Peyer's patch (tissue), 4 donors: ENCODE results near the gene WWP2. TPM values are rescaled to one million over a fixed set of nuclear protein-coding genes. Genes with fewer than 3 reads are reported as not detected.

Experiments
- DNase-seq, 3 donors: peaks; one replicate each; pipeline ENCODE4 v3.0.0-alpha.2; 2017 to 2019
- H3K27ac ChIP-seq, 4 donors: fragments of 200-600 bp; sonication (generic); one replicate each; pipeline ENCODE4 v1.5.1; 2016 to 2019
- H3K27me3 ChIP-seq, 2 donors: fragments of 200-600 bp; sonication (generic); one replicate each; pipeline ENCODE4 v1.5.1; 2019
- H3K36me3 ChIP-seq, 3 donors: fragments of 200-600 bp; sonication (generic); one replicate each; pipeline ENCODE4 v1.5.1; 2016 to 2019
- H3K4me1 ChIP-seq, 4 donors: fragments of 200-600 bp; sonication (generic); one replicate each; pipeline ENCODE4 v1.5.1; 2016 to 2019
- H3K4me3 ChIP-seq, 4 donors: fragments of 200-600 bp; sonication (generic); 1 replicate in 3 of 4; 2 replicates in 1 of 4; pipeline ENCODE4 v1.5.1; 2016 to 2019; ENCODE audit warnings: mild to moderate bottlenecking in 1 of 4
- H3K9me3 ChIP-seq, 4 donors: fragments of 200-600 bp; sonication (generic); one replicate each; pipeline ENCODE4 v1.5.1; 2016 to 2019; ENCODE audit warnings: mild to moderate bottlenecking in 1 of 4
- POLR2A ChIP-seq, 2 donors: fragments of 450-650 bp; IDR thresholded peaks; one replicate each; pipeline ENCODE4 v1.5.1; 2017; ENCODE audit warnings: antibody characterized with exemption in 2 of 2, mild to moderate bottlenecking in 2 of 2, moderate library complexity in 2 of 2
- total RNA-seq, 4 donors: library from RNA; depleted of rRNA; stranded (reverse); fragments of >200 nt; gene quantifications; one replicate each; pipeline ENCODE4 v1.1.0, GENCODE V29; 2016
- TF ChIP-seq, protein P1 (sequence below), 6 experiments: fragments of 450-650 bp in 4 of 6; fragments of 200-600 bp in 2 of 6; sonication (generic) in 1 of 6; IDR thresholded peaks; one replicate each; pipeline ENCODE4 v1.5.1; 2017 to 2019; ENCODE audit warnings: antibody characterized with exemption in 6 of 6, mild to moderate bottlenecking in 3 of 6, moderate library complexity in 1 of 6

Gene WWP2
- total RNA-seq, 4 donors from 2014 or later, result 93.5 to 199 (median 111) TPM

DNA sequence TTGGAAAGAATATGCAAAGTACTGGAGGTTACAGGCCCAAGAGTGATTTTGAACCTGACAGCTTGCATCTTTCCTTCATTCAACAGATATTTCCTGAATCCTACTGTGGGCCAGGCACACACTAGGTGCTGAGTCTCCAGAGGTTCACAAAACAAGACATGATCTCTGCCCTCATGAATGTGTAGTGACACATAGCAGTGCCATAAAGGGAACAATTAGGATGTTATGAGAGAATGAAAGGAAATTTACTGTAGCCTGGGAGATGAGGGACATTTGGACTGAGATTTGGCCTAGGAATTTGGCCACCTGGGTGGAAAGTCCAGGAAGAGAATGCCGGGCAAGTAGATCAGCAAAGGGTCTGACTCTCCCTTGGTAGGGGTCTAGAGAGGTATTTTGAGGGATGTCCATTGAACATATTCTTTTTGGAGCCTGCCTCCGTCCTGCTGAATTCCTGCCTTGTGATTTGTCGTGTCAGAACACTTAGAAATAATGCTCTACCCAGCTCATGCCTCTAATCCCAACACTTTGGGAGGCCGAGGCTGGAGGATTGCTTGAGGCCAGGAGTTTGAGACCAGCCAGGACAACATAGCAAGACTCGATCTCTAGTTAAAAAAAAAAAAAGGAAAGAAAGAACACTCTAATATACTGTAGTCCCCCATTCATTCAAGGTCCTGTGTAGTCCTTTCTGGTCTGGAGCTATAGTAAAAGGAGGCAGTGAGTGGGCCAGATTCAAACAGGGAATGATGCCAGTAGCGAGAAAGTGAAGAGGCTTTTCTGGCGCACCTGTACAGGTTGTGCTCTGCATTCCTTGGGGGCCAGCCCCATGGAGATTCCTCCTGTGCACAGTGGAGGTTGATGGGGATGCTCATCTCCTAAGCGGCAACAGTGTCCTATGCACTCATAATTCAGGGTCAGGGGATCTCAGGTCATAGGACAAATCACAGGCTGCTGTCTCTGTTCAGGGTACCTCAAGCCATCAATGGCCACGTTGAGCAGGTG is 98.4 kb downstream of the WWP2 start:
- Histone ChIP-seq H3K9me3 (no peaks in the 10 kb centered on the region), H3K27me3 (no peaks in the 10 kb centered on the region), H3K36me3 (no peaks in the 10 kb centered on the region), H3K4me3 (no peak overlapping the region), H3K27ac (peak overlapping the region in 3 of 4 donors; percentile 11 to 80 (median 80)), H3K4me1 (peaks cover 0 to 31% (median 2%) of the 10 kb centered on the region in 4 donors)
- no peak for TF ChIP-seq POLR2A (IDR thresholded peaks at IDR 0.05)
- TF ChIP-seq, protein P1, sequence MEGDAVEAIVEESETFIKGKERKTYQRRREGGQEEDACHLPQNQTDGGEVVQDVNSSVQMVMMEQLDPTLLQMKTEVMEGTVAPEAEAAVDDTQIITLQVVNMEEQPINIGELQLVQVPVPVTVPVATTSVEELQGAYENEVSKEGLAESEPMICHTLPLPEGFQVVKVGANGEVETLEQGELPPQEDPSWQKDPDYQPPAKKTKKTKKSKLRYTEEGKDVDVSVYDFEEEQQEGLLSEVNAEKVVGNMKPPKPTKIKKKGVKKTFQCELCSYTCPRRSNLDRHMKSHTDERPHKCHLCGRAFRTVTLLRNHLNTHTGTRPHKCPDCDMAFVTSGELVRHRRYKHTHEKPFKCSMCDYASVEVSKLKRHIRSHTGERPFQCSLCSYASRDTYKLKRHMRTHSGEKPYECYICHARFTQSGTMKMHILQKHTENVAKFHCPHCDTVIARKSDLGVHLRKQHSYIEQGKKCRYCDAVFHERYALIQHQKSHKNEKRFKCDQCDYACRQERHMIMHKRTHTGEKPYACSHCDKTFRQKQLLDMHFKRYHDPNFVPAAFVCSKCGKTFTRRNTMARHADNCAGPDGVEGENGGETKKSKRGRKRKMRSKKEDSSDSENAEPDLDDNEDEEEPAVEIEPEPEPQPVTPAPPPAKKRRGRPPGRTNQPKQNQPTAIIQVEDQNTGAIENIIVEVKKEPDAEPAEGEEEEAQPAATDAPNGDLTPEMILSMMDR (IDR thresholded peaks at IDR 0.05), result no peak
- no peak for DNase-seq

DNA sequence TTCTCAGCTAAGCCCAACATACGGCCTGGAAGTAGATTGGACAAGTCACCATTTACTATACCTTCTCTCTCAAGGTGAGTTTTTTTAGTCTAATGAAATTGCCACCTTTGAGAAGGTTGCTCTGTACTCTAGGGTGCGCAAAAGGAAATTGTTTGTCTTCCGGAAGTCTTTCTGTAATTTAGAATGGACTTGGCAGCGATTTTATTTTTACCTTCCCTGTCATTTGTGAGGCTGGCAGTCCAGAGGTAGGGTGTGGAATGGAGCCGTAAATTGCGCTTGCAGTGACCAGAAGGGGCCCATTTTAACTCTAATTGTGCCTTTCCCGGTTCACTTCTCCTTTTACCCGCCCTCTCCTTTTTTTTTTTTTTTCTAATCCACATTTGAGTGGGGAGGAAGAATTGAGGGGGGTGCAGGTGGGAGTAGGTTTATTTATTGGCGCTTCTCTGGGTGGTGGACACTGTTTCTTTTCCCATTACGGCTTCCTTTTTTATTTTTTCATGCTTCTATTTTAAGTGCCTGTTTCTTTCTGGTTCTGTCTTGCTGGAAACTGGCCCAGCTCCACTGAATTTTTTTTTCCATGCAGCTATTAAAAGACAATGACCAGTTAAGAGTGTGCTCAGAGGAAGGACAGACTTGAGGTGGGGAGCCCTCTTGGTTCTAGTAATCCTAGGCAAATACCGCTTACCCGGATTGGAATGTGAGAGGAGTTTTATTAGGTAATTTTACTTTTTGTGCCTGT is 99.3 kb downstream of the WWP2 start:
- Histone ChIP-seq H3K27ac (peak overlapping the region in 3 of 4 donors; percentile 11 to 80 (median 80)), H3K27me3 (no peaks in the 10 kb centered on the region), H3K4me3 (no peak overlapping the region), H3K36me3 (no peaks in the 10 kb centered on the region), H3K9me3 (no peaks in the 10 kb centered on the region), H3K4me1 (peaks cover 0 to 31% (median 2%) of the 10 kb centered on the region in 4 donors)
- TF ChIP-seq, protein P1 (IDR thresholded peaks at IDR 0.05), result no peak
- no peak for TF ChIP-seq POLR2A (IDR thresholded peaks at IDR 0.05)
- DNase-seq, result no peak

DNA sequence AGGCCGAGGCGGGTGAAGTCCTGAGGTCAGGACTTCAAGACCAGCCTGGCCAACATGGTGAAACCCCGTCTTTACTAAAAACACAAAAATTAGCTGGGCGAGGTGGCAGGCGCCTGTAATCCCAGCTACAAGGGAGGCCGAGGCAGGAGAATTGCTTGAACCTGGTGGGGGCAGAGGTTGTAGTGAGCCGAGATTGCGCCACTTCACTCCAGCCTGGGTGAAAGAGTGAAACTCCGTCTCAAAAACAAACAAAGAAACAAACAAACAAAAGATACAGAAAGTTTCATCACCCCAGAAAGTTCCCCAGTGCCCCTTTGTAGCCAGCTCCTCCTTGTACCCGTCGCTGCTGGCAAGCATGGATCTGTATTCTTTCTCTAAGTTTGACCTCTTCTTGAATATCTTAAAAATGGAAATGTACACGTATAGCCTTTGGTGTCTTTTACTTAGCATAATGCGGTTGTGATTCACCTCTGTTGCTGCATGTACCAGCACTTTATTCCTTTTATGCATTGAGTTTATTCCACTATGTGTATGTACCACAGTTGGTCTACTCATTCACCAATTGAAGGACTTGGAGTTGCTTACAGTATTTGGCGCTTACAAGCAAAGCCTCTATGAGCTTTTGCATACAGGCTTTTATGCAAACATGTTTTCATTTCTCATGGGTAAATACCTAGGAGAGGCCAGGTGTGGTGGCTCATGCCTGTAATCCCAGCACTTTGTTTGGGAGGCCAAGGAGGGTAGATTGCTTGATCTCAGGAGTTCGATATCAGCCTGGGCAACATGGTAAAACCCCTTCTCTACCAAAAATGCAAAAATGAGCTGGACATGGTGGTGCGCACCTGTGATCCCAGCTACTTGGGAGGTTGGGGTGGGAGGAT is 101.5 kb downstream of the WWP2 start:
- Histone ChIP-seq H3K4me3 (no peak overlapping the region), H3K9me3 (no peaks in the 10 kb centered on the region), H3K27me3 (no peaks in the 10 kb centered on the region), H3K27ac (no peak overlapping the region), H3K4me1 (peaks cover 0 to 31% (median 2%) of the 10 kb centered on the region in 4 donors), H3K36me3 (peaks cover 0 to 10% (median 0%) of the 10 kb centered on the region in 3 donors)
- TF ChIP-seq, protein P1 (IDR thresholded peaks at IDR 0.05), result no peak
- TF ChIP-seq POLR2A (IDR thresholded peaks at IDR 0.05), result no peak
- no peak for DNase-seq

DNA sequence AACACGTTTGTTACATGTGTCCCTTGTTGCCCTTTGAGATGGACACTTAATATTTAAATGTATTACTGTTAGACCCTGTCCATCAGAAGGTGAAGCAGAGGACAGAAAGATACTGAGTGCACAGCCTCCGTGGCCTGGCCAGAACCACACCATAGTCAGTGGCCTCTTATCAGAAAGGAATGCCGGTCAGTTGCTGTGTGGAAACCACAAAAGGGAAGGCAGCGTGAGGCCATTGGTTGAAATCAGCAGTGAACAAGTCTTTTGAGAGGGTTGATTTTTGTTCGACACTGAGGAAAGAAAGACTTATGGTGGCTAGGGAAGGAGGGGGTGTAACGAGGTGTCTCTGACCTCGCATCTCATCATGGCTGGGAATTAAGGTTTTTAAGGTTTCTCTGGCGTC is 103.6 kb downstream of the WWP2 start:
- TF ChIP-seq, protein P1 (IDR thresholded peaks at IDR 0.05), result no peak
- Histone ChIP-seq H3K4me1 (peaks cover 0 to 16% (median 0%) of the 10 kb centered on the region in 4 donors), H3K36me3 (peaks cover 0 to 10% (median 0%) of the 10 kb centered on the region in 3 donors), H3K27me3 (no peaks in the 10 kb centered on the region), H3K27ac (no peak overlapping the region), H3K4me3 (no peak overlapping the region), H3K9me3 (no peaks in the 10 kb centered on the region)
- DNase-seq, result no peak
